H1 (cell line): ENCODE measurements around the gene CYSRT1. TPM values are rescaled to one million over a fixed set of nuclear protein-coding genes. Genes with fewer than 3 reads are reported as not detected.

Source experiments
- ATF2 ChIP-seq: IDR thresholded peaks from 2 replicates; pipeline ENCODE4 v1.6.1; 2012; ENCODE audit warnings: low read length, inconsistent platforms
- ATF3 ChIP-seq: IDR thresholded peaks from 2 replicates; pipeline ENCODE4 v1.6.1; 2011; ENCODE audit warnings: low read depth, mild to moderate bottlenecking, low read length; ENCODE audit not compliant: insufficient read depth
- CEBPB ChIP-seq: IDR thresholded peaks from 2 replicates; pipeline ENCODE4 v1.6.1; 2012; ENCODE audit warnings: low read depth, low read length
- CHD2 ChIP-seq: IDR thresholded peaks from 2 replicates; pipeline ENCODE4 v1.6.1; 2012; ENCODE audit warnings: low read length, improper control_type of control experiment
- EZH2 ChIP-seq: fragments of 200-600 bp; sonication (generic); IDR thresholded peaks from 2 replicates; pipeline ENCODE4 v1.7.1; 2012; ENCODE audit warnings: low read depth, mild to moderate bottlenecking, moderate library complexity, low read length, inconsistent platforms; ENCODE audit not compliant: severe bottlenecking
- POU5F1 ChIP-seq: IDR thresholded peaks from 2 replicates; pipeline ENCODE4 v1.6.1; 2011; ENCODE audit warnings: low read depth, mild to moderate bottlenecking, low read length, moderate library complexity
- SUZ12 ChIP-seq: fragments of 200-600 bp; sonication (generic); IDR thresholded peaks from 2 replicates; pipeline ENCODE4 v1.6.1; 2012; ENCODE audit warnings: mild to moderate bottlenecking, inconsistent platforms, low read length, moderate library complexity, mixed read lengths
- TCF12 ChIP-seq: IDR thresholded peaks from 2 replicates; pipeline ENCODE4 v1.6.1; 2011; ENCODE audit warnings: low read depth, mild to moderate bottlenecking, low read length
- polyA plus RNA-seq, 7 experiments: library from polyadenylated mRNA; depleted of rRNA in 3 of 7; stranded (reverse) in 5 of 7; unstranded in 2 of 7; fragments of >200 nt in 5 of 7; fragments of 200-250 nt in 2 of 7; gene quantifications; 1 replicate in 5 of 7; 2 replicates in 1 of 7; 4 replicates in 1 of 7; pipeline versions ENCODE4 v1.2.1 to v1.2.3, GENCODE V29; 2011 to 2013; ENCODE audit warnings: missing spikeins in 2 of 7, mixed read lengths in 2 of 7
- total RNA-seq: library from RNA; stranded (reverse); fragmentation: NEBNext Ultra II Directional; extraction: Animal tissue kit (Norgen Biotek cat#: 25700); gene quantifications from 2 replicates; pipeline ENCODE4 v1.2.1, GENCODE V29; 2021
- TF ChIP-seq, protein P1 (sequence below): fragments of 300-600 bp; sonication (generic); IDR thresholded peaks from 2 replicates; pipeline ENCODE4 v1.7.1; 2012; ENCODE audit warnings: low read length, moderate library complexity, mild to moderate bottlenecking, inconsistent platforms; ENCODE audit not compliant: insufficient replicate concordance
- TF ChIP-seq, protein P2 (sequence below): IDR thresholded peaks from 2 replicates; pipeline ENCODE4 v1.6.1; 2012; ENCODE audit warnings: inconsistent platforms

Gene CYSRT1
- total and polyA plus RNA-seq, 2 of the 8 experiments (the other 6 are each of a cell fraction or from before 2014, with no cell fraction given): 1.0 to 6.5 TPM

DNA sequence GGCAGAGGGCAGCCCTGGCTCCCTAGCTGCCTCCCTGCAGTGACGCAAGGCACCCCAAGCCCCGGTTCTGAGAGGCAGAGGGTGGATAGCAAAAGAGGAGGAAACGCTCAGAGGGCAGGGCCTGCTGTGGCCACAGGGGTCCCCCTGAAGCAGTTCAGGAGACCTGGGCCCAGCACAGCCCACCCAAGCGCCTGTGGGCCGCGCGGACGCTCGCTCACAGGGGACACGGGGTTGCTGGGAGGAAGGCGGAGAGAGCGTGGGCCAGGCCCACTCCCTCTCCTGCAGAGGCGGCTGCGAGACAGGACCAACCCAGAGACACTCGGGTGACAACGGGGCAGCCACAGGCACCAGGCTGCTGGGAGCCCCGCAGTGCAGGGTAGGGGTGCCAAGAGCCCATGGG is 45.2 kb upstream of the CYSRT1 start (continued):
- TF ChIP-seq, protein P1, sequence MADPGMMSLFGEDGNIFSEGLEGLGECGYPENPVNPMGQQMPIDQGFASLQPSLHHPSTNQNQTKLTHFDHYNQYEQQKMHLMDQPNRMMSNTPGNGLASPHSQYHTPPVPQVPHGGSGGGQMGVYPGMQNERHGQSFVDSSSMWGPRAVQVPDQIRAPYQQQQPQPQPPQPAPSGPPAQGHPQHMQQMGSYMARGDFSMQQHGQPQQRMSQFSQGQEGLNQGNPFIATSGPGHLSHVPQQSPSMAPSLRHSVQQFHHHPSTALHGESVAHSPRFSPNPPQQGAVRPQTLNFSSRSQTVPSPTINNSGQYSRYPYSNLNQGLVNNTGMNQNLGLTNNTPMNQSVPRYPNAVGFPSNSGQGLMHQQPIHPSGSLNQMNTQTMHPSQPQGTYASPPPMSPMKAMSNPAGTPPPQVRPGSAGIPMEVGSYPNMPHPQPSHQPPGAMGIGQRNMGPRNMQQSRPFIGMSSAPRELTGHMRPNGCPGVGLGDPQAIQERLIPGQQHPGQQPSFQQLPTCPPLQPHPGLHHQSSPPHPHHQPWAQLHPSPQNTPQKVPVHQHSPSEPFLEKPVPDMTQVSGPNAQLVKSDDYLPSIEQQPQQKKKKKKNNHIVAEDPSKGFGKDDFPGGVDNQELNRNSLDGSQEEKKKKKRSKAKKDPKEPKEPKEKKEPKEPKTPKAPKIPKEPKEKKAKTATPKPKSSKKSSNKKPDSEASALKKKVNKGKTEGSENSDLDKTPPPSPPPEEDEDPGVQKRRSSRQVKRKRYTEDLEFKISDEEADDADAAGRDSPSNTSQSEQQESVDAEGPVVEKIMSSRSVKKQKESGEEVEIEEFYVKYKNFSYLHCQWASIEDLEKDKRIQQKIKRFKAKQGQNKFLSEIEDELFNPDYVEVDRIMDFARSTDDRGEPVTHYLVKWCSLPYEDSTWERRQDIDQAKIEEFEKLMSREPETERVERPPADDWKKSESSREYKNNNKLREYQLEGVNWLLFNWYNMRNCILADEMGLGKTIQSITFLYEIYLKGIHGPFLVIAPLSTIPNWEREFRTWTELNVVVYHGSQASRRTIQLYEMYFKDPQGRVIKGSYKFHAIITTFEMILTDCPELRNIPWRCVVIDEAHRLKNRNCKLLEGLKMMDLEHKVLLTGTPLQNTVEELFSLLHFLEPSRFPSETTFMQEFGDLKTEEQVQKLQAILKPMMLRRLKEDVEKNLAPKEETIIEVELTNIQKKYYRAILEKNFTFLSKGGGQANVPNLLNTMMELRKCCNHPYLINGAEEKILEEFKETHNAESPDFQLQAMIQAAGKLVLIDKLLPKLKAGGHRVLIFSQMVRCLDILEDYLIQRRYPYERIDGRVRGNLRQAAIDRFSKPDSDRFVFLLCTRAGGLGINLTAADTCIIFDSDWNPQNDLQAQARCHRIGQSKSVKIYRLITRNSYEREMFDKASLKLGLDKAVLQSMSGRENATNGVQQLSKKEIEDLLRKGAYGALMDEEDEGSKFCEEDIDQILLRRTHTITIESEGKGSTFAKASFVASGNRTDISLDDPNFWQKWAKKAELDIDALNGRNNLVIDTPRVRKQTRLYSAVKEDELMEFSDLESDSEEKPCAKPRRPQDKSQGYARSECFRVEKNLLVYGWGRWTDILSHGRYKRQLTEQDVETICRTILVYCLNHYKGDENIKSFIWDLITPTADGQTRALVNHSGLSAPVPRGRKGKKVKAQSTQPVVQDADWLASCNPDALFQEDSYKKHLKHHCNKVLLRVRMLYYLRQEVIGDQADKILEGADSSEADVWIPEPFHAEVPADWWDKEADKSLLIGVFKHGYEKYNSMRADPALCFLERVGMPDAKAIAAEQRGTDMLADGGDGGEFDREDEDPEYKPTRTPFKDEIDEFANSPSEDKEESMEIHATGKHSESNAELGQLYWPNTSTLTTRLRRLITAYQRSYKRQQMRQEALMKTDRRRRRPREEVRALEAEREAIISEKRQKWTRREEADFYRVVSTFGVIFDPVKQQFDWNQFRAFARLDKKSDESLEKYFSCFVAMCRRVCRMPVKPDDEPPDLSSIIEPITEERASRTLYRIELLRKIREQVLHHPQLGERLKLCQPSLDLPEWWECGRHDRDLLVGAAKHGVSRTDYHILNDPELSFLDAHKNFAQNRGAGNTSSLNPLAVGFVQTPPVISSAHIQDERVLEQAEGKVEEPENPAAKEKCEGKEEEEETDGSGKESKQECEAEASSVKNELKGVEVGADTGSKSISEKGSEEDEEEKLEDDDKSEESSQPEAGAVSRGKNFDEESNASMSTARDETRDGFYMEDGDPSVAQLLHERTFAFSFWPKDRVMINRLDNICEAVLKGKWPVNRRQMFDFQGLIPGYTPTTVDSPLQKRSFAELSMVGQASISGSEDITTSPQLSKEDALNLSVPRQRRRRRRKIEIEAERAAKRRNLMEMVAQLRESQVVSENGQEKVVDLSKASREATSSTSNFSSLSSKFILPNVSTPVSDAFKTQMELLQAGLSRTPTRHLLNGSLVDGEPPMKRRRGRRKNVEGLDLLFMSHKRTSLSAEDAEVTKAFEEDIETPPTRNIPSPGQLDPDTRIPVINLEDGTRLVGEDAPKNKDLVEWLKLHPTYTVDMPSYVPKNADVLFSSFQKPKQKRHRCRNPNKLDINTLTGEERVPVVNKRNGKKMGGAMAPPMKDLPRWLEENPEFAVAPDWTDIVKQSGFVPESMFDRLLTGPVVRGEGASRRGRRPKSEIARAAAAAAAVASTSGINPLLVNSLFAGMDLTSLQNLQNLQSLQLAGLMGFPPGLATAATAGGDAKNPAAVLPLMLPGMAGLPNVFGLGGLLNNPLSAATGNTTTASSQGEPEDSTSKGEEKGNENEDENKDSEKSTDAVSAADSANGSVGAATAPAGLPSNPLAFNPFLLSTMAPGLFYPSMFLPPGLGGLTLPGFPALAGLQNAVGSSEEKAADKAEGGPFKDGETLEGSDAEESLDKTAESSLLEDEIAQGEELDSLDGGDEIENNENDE: no peak
- TF ChIP-seq EZH2 (no peak), POU5F1 (no peak), SUZ12 (no peak), CHD2 (no peak), TCF12 (no peak), ATF3 (no peak), ATF2 (no peak), CEBPB (no peak)
- TF ChIP-seq, protein P2, sequence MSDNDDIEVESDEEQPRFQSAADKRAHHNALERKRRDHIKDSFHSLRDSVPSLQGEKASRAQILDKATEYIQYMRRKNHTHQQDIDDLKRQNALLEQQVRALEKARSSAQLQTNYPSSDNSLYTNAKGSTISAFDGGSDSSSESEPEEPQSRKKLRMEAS: no peak
